Measurements from ENCODE around the gene SPATA13. TPM values are rescaled to one million over a fixed set of nuclear protein-coding genes. Genes with fewer than 3 reads are reported as not detected.

Gene SPATA13
- total RNA-seq, 3 donors from 2014 or later (not counting 1 experiment from before 2014, with no cell fraction given) = 108 to 141 (median 141) TPM

DNA sequence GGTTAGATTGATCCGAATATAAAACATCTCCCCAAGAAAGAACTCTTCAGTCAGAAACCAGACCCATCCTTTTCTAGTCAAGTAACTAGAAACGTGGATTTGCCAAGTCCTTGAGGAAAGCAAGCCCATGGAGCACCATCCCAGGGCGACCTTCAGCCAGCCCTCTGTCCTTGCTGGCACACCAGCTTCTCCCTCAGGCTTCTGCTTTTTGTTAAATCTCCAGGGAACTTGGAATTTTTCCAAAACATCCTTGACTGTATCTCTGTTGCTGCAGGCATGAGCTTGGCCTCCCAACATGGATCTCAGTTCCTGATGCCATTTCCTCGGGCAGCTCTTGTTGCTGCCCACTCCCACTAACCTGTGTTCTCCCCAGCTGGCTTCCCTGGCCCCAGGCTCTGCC, 121.7 kb downstream of the SPATA13 start:
- no peak overlapping the region for H3K27ac ChIP-seq (ENCODE audit: low read length)
- TF ChIP-seq, protein P1, sequence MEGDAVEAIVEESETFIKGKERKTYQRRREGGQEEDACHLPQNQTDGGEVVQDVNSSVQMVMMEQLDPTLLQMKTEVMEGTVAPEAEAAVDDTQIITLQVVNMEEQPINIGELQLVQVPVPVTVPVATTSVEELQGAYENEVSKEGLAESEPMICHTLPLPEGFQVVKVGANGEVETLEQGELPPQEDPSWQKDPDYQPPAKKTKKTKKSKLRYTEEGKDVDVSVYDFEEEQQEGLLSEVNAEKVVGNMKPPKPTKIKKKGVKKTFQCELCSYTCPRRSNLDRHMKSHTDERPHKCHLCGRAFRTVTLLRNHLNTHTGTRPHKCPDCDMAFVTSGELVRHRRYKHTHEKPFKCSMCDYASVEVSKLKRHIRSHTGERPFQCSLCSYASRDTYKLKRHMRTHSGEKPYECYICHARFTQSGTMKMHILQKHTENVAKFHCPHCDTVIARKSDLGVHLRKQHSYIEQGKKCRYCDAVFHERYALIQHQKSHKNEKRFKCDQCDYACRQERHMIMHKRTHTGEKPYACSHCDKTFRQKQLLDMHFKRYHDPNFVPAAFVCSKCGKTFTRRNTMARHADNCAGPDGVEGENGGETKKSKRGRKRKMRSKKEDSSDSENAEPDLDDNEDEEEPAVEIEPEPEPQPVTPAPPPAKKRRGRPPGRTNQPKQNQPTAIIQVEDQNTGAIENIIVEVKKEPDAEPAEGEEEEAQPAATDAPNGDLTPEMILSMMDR (IDR thresholded peaks at IDR 0.05) = no peak
- H3K4me1 ChIP-seq (ENCODE audit: control insufficient read depth, insufficient read depth, low read length) = peaks cover 40% of the 10 kb centered on the region
- H3K27ac Mint-ChIP-seq = peak overlapping the region; percentile 74 to 95
- peaks cover 60 to 66% of the 10 kb centered on the region in 2 donors for H3K4me1 Mint-ChIP-seq
- no peaks in the 10 kb centered on the region for H3K9me3 Mint-ChIP-seq
- no peaks in the 10 kb centered on the region for H3K27me3 ChIP-seq (ENCODE audit: control insufficient read depth, insufficient read depth, low read length)
- H3K27me3 Mint-ChIP-seq (ENCODE audit: low read depth in 2 of 2) = no peaks in the 10 kb centered on the region
- H3K36me3 Mint-ChIP-seq = no peaks in the 10 kb centered on the region
- intact Hi-C loops (cut with micrococcal nuclease) = no loop called here
- DNase-seq = no peak
- H3K4me3 ChIP-seq (ENCODE audit: low read length) = no peak overlapping the region
- no peak overlapping the region for H3K4me3 Mint-ChIP-seq
- WGBS (ENCODE audit: insufficient coverage) = 85% methylated on average over 4 of the region's 4 CpGs
- H3K36me3 ChIP-seq (ENCODE audit: control insufficient read depth, insufficient read depth, low read length) = peaks cover 57% of the 10 kb centered on the region
- H3K9me3 ChIP-seq (ENCODE audit: control insufficient read depth, insufficient read depth, low read length) = no peaks in the 10 kb centered on the region
- ATAC-seq = no peak

DNA sequence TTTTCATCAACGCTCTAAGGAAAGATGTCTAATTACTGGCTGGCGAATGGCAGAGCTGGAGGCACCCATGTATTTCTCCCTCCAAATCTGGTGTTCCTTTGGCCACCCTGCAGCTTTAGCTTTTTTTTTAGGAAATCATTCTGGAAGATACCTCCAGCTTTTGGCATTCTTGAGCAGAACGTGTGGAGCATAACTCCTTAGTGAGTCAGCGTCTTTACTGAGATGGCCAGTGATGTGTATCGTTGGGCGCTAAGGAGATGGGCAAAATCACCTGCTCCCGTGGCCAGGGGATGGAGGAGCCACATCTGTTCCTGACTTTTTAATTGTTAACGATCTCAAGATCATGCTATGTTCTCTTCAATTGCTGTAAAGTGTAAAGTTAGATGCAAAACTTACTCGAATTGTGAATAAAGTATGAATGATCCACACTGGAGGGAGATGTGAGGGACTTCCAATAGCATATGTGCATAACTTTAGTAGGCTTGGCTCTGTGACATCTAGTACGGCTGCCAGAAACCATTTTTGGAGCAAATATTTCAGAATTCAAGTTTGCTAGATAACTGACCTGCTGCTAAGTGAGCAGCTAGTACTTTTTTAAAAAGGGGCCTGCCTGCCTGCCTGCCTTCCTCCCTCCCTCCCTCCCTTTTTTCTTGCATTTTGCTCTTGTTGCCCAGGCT, 124.5 kb downstream of the SPATA13 start:
- Histone ChIP-seq H3K4me1 (ENCODE audit: control insufficient read depth, insufficient read depth, low read length) (peaks cover 17% of the 10 kb centered on the region), H3K9me3 (ENCODE audit: control insufficient read depth, insufficient read depth, low read length) (no peaks in the 10 kb centered on the region), H3K36me3 (ENCODE audit: control insufficient read depth, insufficient read depth, low read length) (peaks cover 85% of the 10 kb centered on the region), H3K27me3 (ENCODE audit: control insufficient read depth, insufficient read depth, low read length) (no peaks in the 10 kb centered on the region), H3K27ac (ENCODE audit: low read length) (no peak overlapping the region), H3K4me3 (ENCODE audit: low read length) (no peak overlapping the region)
- no peaks in the 10 kb centered on the region for H3K27me3 Mint-ChIP-seq (ENCODE audit: low read depth in 2 of 2)
- H3K9me3 Mint-ChIP-seq = no peaks in the 10 kb centered on the region
- H3K36me3 Mint-ChIP-seq = peaks cover 8% of the 10 kb centered on the region
- 96% methylated on average over 10 of the region's 10 CpGs for WGBS (ENCODE audit: insufficient coverage)
- peaks cover 38 to 44% of the 10 kb centered on the region in 2 donors for H3K4me1 Mint-ChIP-seq
- ATAC-seq (no peak), DNase-seq (no peak)
- peak overlapping the region in 1 of 2 donors; percentile 74 for H3K27ac Mint-ChIP-seq
- TF ChIP-seq, protein P1 (IDR thresholded peaks at IDR 0.05) = no peak
- H3K4me3 Mint-ChIP-seq = no peak overlapping the region
- intact Hi-C loops (cut with micrococcal nuclease) = no loop called here

DNA sequence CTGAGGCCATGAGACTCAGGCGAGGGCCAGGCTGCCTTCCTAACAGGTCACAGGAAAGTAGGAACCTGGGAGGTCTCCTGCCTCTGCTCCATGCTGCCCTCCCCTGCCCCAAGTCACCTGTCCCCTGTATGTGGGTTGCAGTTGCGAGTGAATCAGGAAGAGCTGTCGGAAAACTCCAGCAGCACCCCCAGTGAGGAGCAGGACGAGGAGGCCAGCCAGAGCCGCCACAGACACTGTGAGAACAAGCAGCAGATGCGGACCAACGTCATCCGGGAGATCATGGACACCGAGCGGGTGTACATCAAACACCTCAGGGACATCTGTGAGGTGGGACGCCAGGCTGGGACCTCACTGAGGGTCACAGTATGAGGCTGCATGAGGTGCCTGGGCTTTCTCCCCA, 126.1 kb downstream of the SPATA13 start:
- Histone ChIP-seq H3K4me1 (ENCODE audit: control insufficient read depth, insufficient read depth, low read length) (peaks cover 3% of the 10 kb centered on the region), H3K27ac (ENCODE audit: low read length) (no peak overlapping the region), H3K9me3 (ENCODE audit: control insufficient read depth, insufficient read depth, low read length) (no peaks in the 10 kb centered on the region), H3K4me3 (ENCODE audit: low read length) (no peak overlapping the region), H3K27me3 (ENCODE audit: control insufficient read depth, insufficient read depth, low read length) (no peaks in the 10 kb centered on the region), H3K36me3 (ENCODE audit: control insufficient read depth, insufficient read depth, low read length) (peaks cover 85% of the 10 kb centered on the region)
- Mint-ChIP-seq H3K36me3 (peaks cover 10% of the 10 kb centered on the region), H3K27me3 (ENCODE audit: low read depth in 2 of 2) (no peaks in the 10 kb centered on the region), H3K4me3 (no peak overlapping the region), H3K9me3 (no peaks in the 10 kb centered on the region), H3K27ac (peak overlapping the region in 1 of 2 donors; percentile 34), H3K4me1 (peaks cover 27 to 32% of the 10 kb centered on the region in 2 donors)
- no peak for DNase-seq
- no peak for ATAC-seq
- 96% methylated on average over 11 of the region's 11 CpGs for WGBS (ENCODE audit: insufficient coverage)
- intact Hi-C loops (cut with micrococcal nuclease) = no loop called here
- TF ChIP-seq, protein P1 (IDR thresholded peaks at IDR 0.05) = no peak

All from natural killer cell (primary cell).